NB4 (cell line): ENCODE data around the gene IL11.

Source experiments
- CTCF ChIP-seq: IDR thresholded peaks from one replicate; pipeline ENCODE4 v1.5.1; 2012; ENCODE audit warnings: low read depth, low read length
- MAX ChIP-seq: IDR thresholded peaks from 2 replicates; pipeline ENCODE4 v1.6.1; 2011; ENCODE audit warnings: low read depth, low read length
- MYC ChIP-seq: IDR thresholded peaks from 2 replicates; pipeline ENCODE4 v1.6.1; 2011; ENCODE audit warnings: low read depth, low read length
- POLR2A ChIP-seq: IDR thresholded peaks from 2 replicates; pipeline ENCODE4 v1.6.1; 2011; ENCODE audit warnings: mild to moderate bottlenecking; ENCODE audit not compliant: insufficient read length; ENCODE audit errors: extremely low read depth

- no peak for TF ChIP-seq CTCF
- no peak for TF ChIP-seq POLR2A
- no peak for TF ChIP-seq MYC
- TF ChIP-seq MAX, result no peak
These were observed 48.7 kb downstream of the IL11 start for GRCh38 chr19:55321466-55322137.
